IMR-90 (cell line): ENCODE measurements around the gene TPCN1. TPM values are rescaled to one million over a fixed set of nuclear protein-coding genes. Genes with fewer than 3 reads are reported as not detected.

Experiments
- ATAC-seq: fragments of 200-7000 bp; cut with Tn5 transposase; 2 replicates; pipeline ENCODE4 v1.9.1; 2020; ENCODE audit warnings: low read depth, mild to moderate bottlenecking, moderate library complexity
- BruUV-seq: library from RNA; stranded (reverse); fragments of 400-500 nt; replicated peaks from 2 replicates; lab custom pipeline; 2021; lab: Mats Ljungman, UMichigan
- CTCF ChIA-PET: fragments of 300-600 bp; formaldehyde crosslinking; extraction: SDS; loops from one replicate; lab custom pipeline; 2021; ENCODE audit warnings: antibody characterized with exemption; lab: Yijun Ruan, JAX
- POLR2A ChIA-PET: fragments of 300-600 bp; sonication (Branson Sonifier 250); formaldehyde crosslinking; loops from one replicate; lab custom pipeline; 2022; ENCODE audit warnings: antibody characterized with exemption; ENCODE audit not compliant: unreplicated experiment; lab: Charles Lee
- DNase-seq: peaks from one replicate; pipeline ENCODE4 v3.0.0; 2013
- H2AFZ ChIP-seq: replicated peaks from 2 replicates; pipeline ENCODE3; 2013; ENCODE audit warnings: low read length, mild to moderate bottlenecking; ENCODE audit not compliant: poor library complexity
- H2AK5ac ChIP-seq: 2 replicates; pipeline ENCODE4 v1.6.1; 2013; ENCODE audit warnings: low read depth, low read length, inconsistent platforms
- H2AK9ac ChIP-seq: replicated peaks from 2 replicates; pipeline ENCODE3; 2013; ENCODE audit warnings: mild to moderate bottlenecking, low read depth, low read length, moderate library complexity; ENCODE audit not compliant: poor library complexity
- H2BK120ac ChIP-seq: 2 replicates; pipeline ENCODE4 v1.6.1; 2013; ENCODE audit warnings: low read depth, low read length, inconsistent platforms
- H2BK15ac ChIP-seq: 3 replicates; pipeline ENCODE4 v1.6.1; 2013; ENCODE audit warnings: low read depth, low read length, inconsistent platforms
- H2BK20ac ChIP-seq: 2 replicates; pipeline ENCODE4 v1.6.1; 2013; ENCODE audit warnings: low read depth, mild to moderate bottlenecking, inconsistent platforms, low read length, moderate library complexity
- H2BK5ac ChIP-seq: 2 replicates; pipeline ENCODE4 v1.6.1; 2013; ENCODE audit warnings: mild to moderate bottlenecking, low read depth, low read length, inconsistent platforms; ENCODE audit not compliant: poor library complexity, severe bottlenecking
- H3K14ac ChIP-seq: replicated peaks from 2 replicates; pipeline ENCODE4 v1.6.1; 2013; ENCODE audit warnings: low read depth, low read length, inconsistent platforms
- H3K18ac ChIP-seq: 2 replicates; pipeline ENCODE4 v1.6.1; 2013; ENCODE audit warnings: low read depth, low read length, control low read depth
- H3K23ac ChIP-seq: 2 replicates; pipeline ENCODE4 v1.6.1; 2013; ENCODE audit warnings: low read depth, low read length, inconsistent platforms
- H3K27ac ChIP-seq: 2 replicates; pipeline ENCODE4 v1.5.1; 2013; ENCODE audit warnings: mild to moderate bottlenecking, control low read depth, low read length; ENCODE audit not compliant: insufficient read depth
- H3K27me3 ChIP-seq: 2 replicates; pipeline ENCODE4 v1.6.1; 2013; ENCODE audit warnings: low read length; ENCODE audit not compliant: control insufficient read depth, insufficient read depth
- H3K36me3 ChIP-seq: 2 replicates; pipeline ENCODE4 v1.6.1; 2013; ENCODE audit warnings: low read length, mixed read lengths; ENCODE audit not compliant: control insufficient read depth, insufficient read depth
- H3K4ac ChIP-seq: 2 replicates; pipeline ENCODE4 v1.6.1; 2013; ENCODE audit warnings: low read depth, low read length, inconsistent platforms
- H3K4me1 ChIP-seq: 2 replicates; pipeline ENCODE4 v1.6.1; 2013; ENCODE audit warnings: low read length, mixed read lengths; ENCODE audit not compliant: control insufficient read depth, insufficient read depth
- H3K4me2 ChIP-seq: 2 replicates; pipeline ENCODE4 v1.6.1; 2013; ENCODE audit warnings: low read depth, mild to moderate bottlenecking, control low read depth, low read length, moderate library complexity
- H3K4me3 ChIP-seq: 2 replicates; pipeline ENCODE4 v1.5.1; 2013; ENCODE audit warnings: low read depth, mild to moderate bottlenecking, control low read depth, low read length, moderate library complexity; ENCODE audit not compliant: insufficient read depth
- H3K56ac ChIP-seq: 2 replicates; pipeline ENCODE4 v1.6.1; 2013; ENCODE audit warnings: low read length, inconsistent platforms; ENCODE audit not compliant: insufficient read depth; ENCODE audit errors: extremely low read depth
- H3K79me1 ChIP-seq, 2 experiments: 2 replicates each; pipeline ENCODE4 v1.6.1; 2013; ENCODE audit warnings: low read length in 2 of 2, inconsistent platforms in 1 of 2, low read depth in 1 of 2
- H3K9ac ChIP-seq: 2 replicates; pipeline ENCODE4 v1.6.1; 2013; ENCODE audit warnings: low read depth, low read length, control low read depth
- H3K9me1 ChIP-seq: 2 replicates; pipeline ENCODE4 v1.6.1; 2013; ENCODE audit warnings: low read length, inconsistent platforms; ENCODE audit not compliant: insufficient read depth
- H3K9me3 ChIP-seq: 2 replicates; pipeline ENCODE4 v1.6.1; 2013; ENCODE audit warnings: low read length; ENCODE audit not compliant: control insufficient read depth, insufficient read depth
- H4K20me1 ChIP-seq: 2 replicates; pipeline ENCODE4 v1.6.1; 2013; ENCODE audit warnings: low read length, inconsistent platforms; ENCODE audit not compliant: insufficient read depth
- H4K5ac ChIP-seq: 2 replicates; pipeline ENCODE4 v1.6.1; 2013; ENCODE audit warnings: mild to moderate bottlenecking, low read depth, low read length, control low read depth
- H4K8ac ChIP-seq, 2 experiments: 2 replicates each; pipeline ENCODE4 v1.6.1; 2013; ENCODE audit warnings: low read depth in 2 of 2, low read length in 2 of 2, control low read depth in 1 of 2, inconsistent platforms in 1 of 2
- H4K91ac ChIP-seq: 2 replicates; pipeline ENCODE4 v1.6.1; 2013; ENCODE audit warnings: low read depth, low read length, inconsistent platforms; ENCODE audit not compliant: insufficient read depth
- BHLHE40 ChIP-seq: fragments of 150-350 bp; IDR thresholded peaks from 2 replicates; pipeline ENCODE4 v1.6.1; 2016; ENCODE audit warnings: mild to moderate bottlenecking, low read depth, low read length
- CEBPB ChIP-seq: IDR thresholded peaks from 2 replicates; pipeline ENCODE4 v1.6.1; 2012; ENCODE audit warnings: low read depth, low read length, improper control_type of control experiment
- CHD1 ChIP-seq: IDR thresholded peaks from 2 replicates; pipeline ENCODE4 v1.6.1; 2012; ENCODE audit warnings: low read depth, low read length, improper control_type of control experiment
- FOS ChIP-seq: fragments of 150-350 bp; IDR thresholded peaks from 2 replicates; pipeline ENCODE4 v1.6.1; 2016; ENCODE audit warnings: low read depth, low read length
- MAFK ChIP-seq: IDR thresholded peaks from 2 replicates; pipeline ENCODE4 v1.6.1; 2012; ENCODE audit warnings: low read depth, low read length, improper control_type of control experiment
- MAZ ChIP-seq: IDR thresholded peaks from 2 replicates; pipeline ENCODE4 v1.6.1; 2012; ENCODE audit warnings: low read depth, mild to moderate bottlenecking, low read length, improper control_type of control experiment, moderate library complexity, borderline replicate concordance
- MXI1 ChIP-seq: IDR thresholded peaks from 2 replicates; pipeline ENCODE4 v1.6.1; 2012; ENCODE audit warnings: low read depth, mild to moderate bottlenecking, low read length, moderate library complexity, borderline replicate concordance
- NFE2L2 ChIP-seq: fragments of 150-350 bp; IDR thresholded peaks from 2 replicates; pipeline ENCODE4 v1.6.1; 2016; ENCODE audit warnings: low read depth, mild to moderate bottlenecking, low read length
- POLR2A ChIP-seq: IDR thresholded peaks from 2 replicates; pipeline ENCODE4 v1.6.1; 2012; ENCODE audit warnings: mild to moderate bottlenecking, low read depth, low read length
- RAD21 ChIP-seq: IDR thresholded peaks from 2 replicates; pipeline ENCODE4 v1.6.1; 2012; ENCODE audit warnings: low read length, improper control_type of control experiment
- RCOR1 ChIP-seq: IDR thresholded peaks from 2 replicates; pipeline ENCODE4 v1.6.1; 2012; ENCODE audit warnings: mild to moderate bottlenecking, low read length, improper control_type of control experiment; ENCODE audit not compliant: insufficient replicate concordance
- RFX5 ChIP-seq: IDR thresholded peaks from 2 replicates; pipeline ENCODE4 v1.8.0; 2012; ENCODE audit warnings: low read depth, mild to moderate bottlenecking, low read length, moderate library complexity
- SMC3 ChIP-seq: fragments of 150-350 bp; IDR thresholded peaks from 2 replicates; pipeline ENCODE4 v1.6.1; 2016; ENCODE audit warnings: low read depth, mild to moderate bottlenecking, antibody characterized with exemption, low read length, moderate library complexity
- WGBS, 2 experiments: methylation state at CpG; one replicate each; pipeline versions ENCODE4 v1.1.5 to v1.1.7; 2013; ENCODE audit warnings: missing lambda C conversion rate in 2 of 2; ENCODE audit not compliant: insufficient read length in 1 of 2; ENCODE audit errors: extremely low coverage in 2 of 2; 5-methylcytosine and 5-hydroxymethylcytosine counted together
- dilution Hi-C: fragments of 300-500 bp; cut with HindIII; formaldehyde crosslinking; loops from one replicate; pipeline ENCODE4 v1.14.3; 2018; ENCODE audit warnings: low sequenced_read_pairs; ENCODE audit not compliant: unreplicated experiment
- in situ Hi-C: fragments of 300-500 bp; cut with MboI; formaldehyde crosslinking; loops from 3 replicates; pipeline ENCODE4 v1.14.3; 2019; ENCODE audit warnings: low sequenced_read_pairs, inconsistent platforms, mixed read lengths
- intact Hi-C: fragments of 100-400 bp; cut with micrococcal nuclease; formaldehyde crosslinking; loops from 2 replicates; pipeline ENCODE4 v1.10.0; 2022
- polyA plus RNA-seq, 3 experiments: library from polyadenylated mRNA; depleted of rRNA; stranded (reverse); fragments of >200 nt; gene quantifications; 2 replicates each; pipeline ENCODE4 v1.2.3, GENCODE V29; 2012; ENCODE audit warnings: low replicate concordance in 1 of 3
- total RNA-seq: library from RNA; depleted of rRNA; stranded (reverse); fragments of >200 nt; gene quantifications from 2 replicates; pipeline ENCODE4 v1.2.3, GENCODE V29; 2012
- TF ChIP-seq, protein P1 (sequence below): fragments of 150-350 bp; IDR thresholded peaks from 2 replicates; pipeline ENCODE4 v1.6.1; 2016; ENCODE audit warnings: low read depth, mild to moderate bottlenecking, low read length, moderate library complexity, borderline replicate concordance
- TF ChIP-seq, protein P2 (sequence below): conservative IDR thresholded peaks from 2 replicates; pipeline ENCODE4 v1.5.1; 2012; ENCODE audit warnings: mild to moderate bottlenecking, low read depth, low read length, improper control_type of control experiment
- TF ChIP-seq, protein P3 (sequence below): fragments of 150-350 bp; IDR thresholded peaks from 2 replicates; pipeline ENCODE4 v1.6.1; 2017; ENCODE audit warnings: mild to moderate bottlenecking, antibody characterized with exemption, low read length, low read depth

Gene TPCN1
- total and polyA plus RNA-seq, 2 of the 4 experiments (the other 2 are of a cell fraction) = 2.0 to 13.2 TPM

DNA sequence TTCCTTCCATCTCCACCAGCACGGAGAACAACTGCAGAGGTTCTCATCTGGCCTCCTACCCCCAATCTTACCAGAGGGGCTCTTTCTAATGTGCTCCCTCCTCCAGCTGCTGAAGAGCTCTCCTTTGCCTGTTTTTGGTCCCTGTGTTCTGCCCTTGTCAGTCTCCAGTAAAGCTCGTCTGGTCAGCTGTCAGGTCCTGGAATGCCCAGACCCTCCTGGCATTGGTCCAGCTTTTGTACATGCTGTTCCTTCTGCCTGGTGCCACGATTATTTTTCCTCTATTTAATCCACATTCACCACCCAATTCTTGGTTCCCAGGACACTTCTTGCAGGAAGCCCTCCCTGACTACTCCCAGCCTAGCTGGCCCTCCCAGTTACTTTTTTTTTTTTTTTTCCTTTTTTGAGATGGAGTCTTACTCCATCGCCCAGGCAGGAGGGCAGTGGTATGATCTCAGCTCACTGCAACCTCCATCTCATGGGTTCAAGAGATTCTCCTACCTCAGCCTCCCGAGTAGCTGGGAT is 107.2 kb downstream of the TPCN1 start:
- Histone ChIP-seq H2BK15ac (no peak overlapping the region), H2AK5ac (no peak overlapping the region), H3K36me3 (peaks cover 10% of the 10 kb centered on the region; the same call in 1 of the 2 replicates), H3K9ac (no peak overlapping the region), H3K4ac (no peak overlapping the region), H3K79me1 (peaks cover 0 to 10% of the 10 kb centered on the region in 2 experiments; a peak in 1 of 4 replicates), H3K27me3 (no peaks in the 10 kb centered on the region), H2BK5ac (no peak overlapping the region), H3K23ac (no peak overlapping the region), H3K4me1 (peaks cover 2% of the 10 kb centered on the region; the same call in 1 of the 2 replicates), H3K27ac (no peak overlapping the region), H4K5ac (no peak overlapping the region), H3K4me2 (no peak overlapping the region), H2AFZ (no peak overlapping the region), H2BK120ac (no peak overlapping the region), H3K14ac (no peak overlapping the region), H3K9me3 (no peaks in the 10 kb centered on the region), H4K8ac (no peak overlapping the region), H3K9me1 (0 out of 2 replicates have a peak, but pooled peaks cover 3% of the 10 kb centered on the region), H3K56ac (no peak overlapping the region), H4K20me1 (no peaks in the 10 kb centered on the region), H3K18ac (no peak overlapping the region), H2AK9ac (no peak overlapping the region), H3K4me3 (no peak overlapping the region), H4K91ac (no peak overlapping the region), H2BK20ac (no peak overlapping the region)
- dilution Hi-C loops = no loop called here
- DNase-seq (no peak), ATAC-seq (no peak)
- ChIA-PET POLR2A (no interaction called here), CTCF (interaction anchor here (0.6 kb wide), 1 partner anchor 839 kb away, joined by 3 read pairs; no protein-coding TSS in a partner anchor)
- intact Hi-C loops = no loop called here
- TF ChIP-seq, protein P1, sequence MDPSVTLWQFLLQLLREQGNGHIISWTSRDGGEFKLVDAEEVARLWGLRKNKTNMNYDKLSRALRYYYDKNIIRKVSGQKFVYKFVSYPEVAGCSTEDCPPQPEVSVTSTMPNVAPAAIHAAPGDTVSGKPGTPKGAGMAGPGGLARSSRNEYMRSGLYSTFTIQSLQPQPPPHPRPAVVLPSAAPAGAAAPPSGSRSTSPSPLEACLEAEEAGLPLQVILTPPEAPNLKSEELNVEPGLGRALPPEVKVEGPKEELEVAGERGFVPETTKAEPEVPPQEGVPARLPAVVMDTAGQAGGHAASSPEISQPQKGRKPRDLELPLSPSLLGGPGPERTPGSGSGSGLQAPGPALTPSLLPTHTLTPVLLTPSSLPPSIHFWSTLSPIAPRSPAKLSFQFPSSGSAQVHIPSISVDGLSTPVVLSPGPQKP = no peak
- TF ChIP-seq BHLHE40 (no peak), CHD1 (no peak), NFE2L2 (no peak), MAZ (no peak), POLR2A (no peak), RCOR1 (no peak), FOS (no peak), MAFK (no peak), CEBPB (no peak), RFX5 (no peak), RAD21 (no peak), SMC3 (no peak), MXI1 (no peak)
- TF ChIP-seq, protein P2, sequence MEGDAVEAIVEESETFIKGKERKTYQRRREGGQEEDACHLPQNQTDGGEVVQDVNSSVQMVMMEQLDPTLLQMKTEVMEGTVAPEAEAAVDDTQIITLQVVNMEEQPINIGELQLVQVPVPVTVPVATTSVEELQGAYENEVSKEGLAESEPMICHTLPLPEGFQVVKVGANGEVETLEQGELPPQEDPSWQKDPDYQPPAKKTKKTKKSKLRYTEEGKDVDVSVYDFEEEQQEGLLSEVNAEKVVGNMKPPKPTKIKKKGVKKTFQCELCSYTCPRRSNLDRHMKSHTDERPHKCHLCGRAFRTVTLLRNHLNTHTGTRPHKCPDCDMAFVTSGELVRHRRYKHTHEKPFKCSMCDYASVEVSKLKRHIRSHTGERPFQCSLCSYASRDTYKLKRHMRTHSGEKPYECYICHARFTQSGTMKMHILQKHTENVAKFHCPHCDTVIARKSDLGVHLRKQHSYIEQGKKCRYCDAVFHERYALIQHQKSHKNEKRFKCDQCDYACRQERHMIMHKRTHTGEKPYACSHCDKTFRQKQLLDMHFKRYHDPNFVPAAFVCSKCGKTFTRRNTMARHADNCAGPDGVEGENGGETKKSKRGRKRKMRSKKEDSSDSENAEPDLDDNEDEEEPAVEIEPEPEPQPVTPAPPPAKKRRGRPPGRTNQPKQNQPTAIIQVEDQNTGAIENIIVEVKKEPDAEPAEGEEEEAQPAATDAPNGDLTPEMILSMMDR = no peak
- TF ChIP-seq, protein P3, sequence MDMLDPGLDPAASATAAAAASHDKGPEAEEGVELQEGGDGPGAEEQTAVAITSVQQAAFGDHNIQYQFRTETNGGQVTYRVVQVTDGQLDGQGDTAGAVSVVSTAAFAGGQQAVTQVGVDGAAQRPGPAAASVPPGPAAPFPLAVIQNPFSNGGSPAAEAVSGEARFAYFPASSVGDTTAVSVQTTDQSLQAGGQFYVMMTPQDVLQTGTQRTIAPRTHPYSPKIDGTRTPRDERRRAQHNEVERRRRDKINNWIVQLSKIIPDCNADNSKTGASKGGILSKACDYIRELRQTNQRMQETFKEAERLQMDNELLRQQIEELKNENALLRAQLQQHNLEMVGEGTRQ = no peak
- 94% methylated on average over 2 of the region's 5 CpGs; no CpG with 5 or more reads in 1 of the 2 experiments for WGBS, 2 experiments
- no TSS peak for BruUV-seq
- in situ Hi-C loops = no loop called here
